Ascending aorta (tissue), 2 donors: Measurements from ENCODE around the gene ADCY7. TPM values are rescaled to one million over a fixed set of nuclear protein-coding genes. Genes with fewer than 3 reads are reported as not detected.

Experiments used
- DNase-seq, 2 donors: peaks; one replicate each; pipeline ENCODE4 v3.0.0-alpha.2; 2019; ENCODE audit warnings: low spot score in 2 of 2
- H3K27ac ChIP-seq, 2 donors: fragments of 200-600 bp; sonication (generic); one replicate each; pipeline ENCODE4 v1.5.1; 2016 to 2017; ENCODE audit warnings: mild to moderate bottlenecking in 1 of 2
- H3K27me3 ChIP-seq: fragments of 200-600 bp; sonication (generic); one replicate; pipeline ENCODE4 v1.5.1; 2017
- H3K36me3 ChIP-seq, 2 donors: fragments of 200-600 bp; sonication (generic); one replicate each; pipeline ENCODE4 v1.5.1; 2016
- H3K4me1 ChIP-seq, 2 donors: fragments of 200-600 bp; sonication (generic); one replicate each; pipeline ENCODE4 v1.5.1; 2016 to 2017; ENCODE audit warnings: mild to moderate bottlenecking in 1 of 2
- H3K4me3 ChIP-seq, 2 donors: fragments of 200-600 bp; sonication (generic); one replicate each; pipeline ENCODE4 v1.5.1; 2016 to 2017; ENCODE audit warnings: mild to moderate bottlenecking in 1 of 2
- H3K9me3 ChIP-seq, 2 donors: fragments of 200-600 bp; sonication (generic); one replicate each; pipeline ENCODE4 v1.5.1; 2016
- intact Hi-C: fragments of 100-400 bp; cut with DNase I; formaldehyde crosslinking; loops from one replicate; pipeline ENCODE4 v1.15.1; 2023
- total RNA-seq: library from RNA; depleted of rRNA; stranded (reverse); fragments of >200 nt; gene quantifications from one replicate; pipeline ENCODE4 v1.1.0, GENCODE V29; 2016
- TF ChIP-seq, protein P1 (sequence below), 3 experiments: fragments of 200-600 bp in 2 of 3; fragments of 450-650 bp in 1 of 3; sonication (generic) in 2 of 3; IDR thresholded peaks; one replicate each; pipeline ENCODE4 v1.5.1; 2016 to 2019; ENCODE audit warnings: antibody characterized with exemption in 3 of 3, mild to moderate bottlenecking in 1 of 3, moderate library complexity in 1 of 3

Gene ADCY7
- total RNA-seq, 1 donor from 2014 or later = 8.2 TPM

GRCh38 chr16:50267151-50267631 lies 840 bp downstream of the ADCY7 start:
- H3K27ac ChIP-seq = peak overlapping the region; percentile 35 to 47
- TF ChIP-seq, protein P1, sequence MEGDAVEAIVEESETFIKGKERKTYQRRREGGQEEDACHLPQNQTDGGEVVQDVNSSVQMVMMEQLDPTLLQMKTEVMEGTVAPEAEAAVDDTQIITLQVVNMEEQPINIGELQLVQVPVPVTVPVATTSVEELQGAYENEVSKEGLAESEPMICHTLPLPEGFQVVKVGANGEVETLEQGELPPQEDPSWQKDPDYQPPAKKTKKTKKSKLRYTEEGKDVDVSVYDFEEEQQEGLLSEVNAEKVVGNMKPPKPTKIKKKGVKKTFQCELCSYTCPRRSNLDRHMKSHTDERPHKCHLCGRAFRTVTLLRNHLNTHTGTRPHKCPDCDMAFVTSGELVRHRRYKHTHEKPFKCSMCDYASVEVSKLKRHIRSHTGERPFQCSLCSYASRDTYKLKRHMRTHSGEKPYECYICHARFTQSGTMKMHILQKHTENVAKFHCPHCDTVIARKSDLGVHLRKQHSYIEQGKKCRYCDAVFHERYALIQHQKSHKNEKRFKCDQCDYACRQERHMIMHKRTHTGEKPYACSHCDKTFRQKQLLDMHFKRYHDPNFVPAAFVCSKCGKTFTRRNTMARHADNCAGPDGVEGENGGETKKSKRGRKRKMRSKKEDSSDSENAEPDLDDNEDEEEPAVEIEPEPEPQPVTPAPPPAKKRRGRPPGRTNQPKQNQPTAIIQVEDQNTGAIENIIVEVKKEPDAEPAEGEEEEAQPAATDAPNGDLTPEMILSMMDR (IDR thresholded peaks at IDR 0.05) = no peak
- H3K9me3 ChIP-seq = no peaks in the 10 kb centered on the region
- DNase-seq = no peak
- H3K4me3 ChIP-seq = peak overlapping the region in 1 of 2 donors; percentile 69
- peaks cover 8 to 18% of the 10 kb centered on the region in 2 donors for H3K4me1 ChIP-seq
- no peaks in the 10 kb centered on the region for H3K36me3 ChIP-seq
- intact Hi-C loops = no loop called here
- no peaks in the 10 kb centered on the region for H3K27me3 ChIP-seq

DNA sequence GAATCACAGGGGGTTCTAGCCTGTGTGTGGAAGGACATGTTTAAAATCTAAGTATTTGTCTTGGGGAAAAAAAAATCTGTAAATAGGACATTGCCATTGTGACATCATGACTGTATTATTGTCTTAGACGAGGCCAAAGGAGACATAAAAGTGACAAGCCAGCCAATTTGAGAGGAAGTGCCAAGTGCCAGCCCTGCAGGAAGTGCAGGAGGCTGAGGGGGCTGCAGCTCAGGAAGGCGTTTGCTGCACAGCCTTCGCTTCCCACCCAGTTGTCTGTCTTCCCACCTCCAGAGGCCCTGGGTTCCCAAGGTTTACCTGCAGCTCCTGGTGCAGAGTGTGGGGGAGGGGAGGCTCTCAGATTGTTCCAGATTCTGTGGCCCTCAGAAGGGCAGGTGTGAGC lies 1.3 kb downstream of the ADCY7 start:
- intact Hi-C loops = no loop called here
- no peaks in the 10 kb centered on the region for H3K36me3 ChIP-seq
- H3K9me3 ChIP-seq = no peaks in the 10 kb centered on the region
- peak overlapping the region in 1 of 2 donors; percentile 47 for H3K27ac ChIP-seq
- H3K4me1 ChIP-seq = peaks cover 8 to 18% of the 10 kb centered on the region in 2 donors
- peak overlapping the region in 1 of 2 donors; percentile 69 for H3K4me3 ChIP-seq
- TF ChIP-seq, protein P1 (IDR thresholded peaks at IDR 0.05) = no peak
- no peaks in the 10 kb centered on the region for H3K27me3 ChIP-seq
- no peak for DNase-seq

- intact Hi-C loops = no loop called here
- TF ChIP-seq, protein P1 (IDR thresholded peaks at IDR 0.05) = no peak
- DNase-seq = no peak
Measured at GRCh38 chr16:50268352-50268751, 2.0 kb downstream of the ADCY7 start.

DNA sequence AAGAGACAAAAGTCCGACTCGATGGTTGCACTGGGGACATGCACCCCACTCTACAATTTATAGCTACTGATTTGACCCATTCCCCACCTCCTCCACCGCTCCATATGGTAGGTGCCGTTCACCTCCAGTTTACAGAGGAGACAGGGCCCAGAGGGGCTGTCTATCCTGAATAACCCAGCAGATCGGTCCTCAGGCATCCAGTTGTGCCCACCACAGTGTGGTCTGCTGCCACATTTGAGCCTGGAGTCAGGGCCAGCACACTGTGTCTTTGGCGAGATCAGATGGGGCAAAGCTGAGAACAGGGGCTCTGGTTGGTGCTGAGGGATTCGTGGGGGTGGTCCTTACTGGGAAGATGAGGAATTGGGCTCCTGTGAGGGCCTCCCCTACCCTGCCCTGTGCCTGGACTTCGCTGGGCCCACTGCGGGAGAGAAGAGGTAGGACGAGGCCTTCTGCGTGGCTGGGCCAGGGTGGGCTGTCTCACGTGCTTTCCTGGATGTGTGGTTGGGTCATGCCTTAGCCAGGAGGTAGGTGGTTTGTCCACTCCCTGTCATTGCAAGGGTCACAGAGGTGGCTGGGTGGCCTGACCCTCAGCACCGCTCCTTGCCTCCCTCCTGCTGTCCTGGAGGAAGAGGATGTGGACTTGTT lies 2.8 kb downstream of the ADCY7 start:
- Histone ChIP-seq H3K27ac (no peak overlapping the region), H3K9me3 (no peaks in the 10 kb centered on the region), H3K4me1 (peaks cover 8 to 18% of the 10 kb centered on the region in 2 donors), H3K36me3 (no peaks in the 10 kb centered on the region), H3K4me3 (no peak overlapping the region), H3K27me3 (no peaks in the 10 kb centered on the region)
- intact Hi-C loops = no loop called here
- TF ChIP-seq, protein P1 (IDR thresholded peaks at IDR 0.05) = no peak
- DNase-seq = no peak

More at GRCh38 chr16:50268352-50268751, 2.0 kb downstream of the ADCY7 start:
- no peaks in the 10 kb centered on the region for H3K36me3 ChIP-seq
- peaks cover 8 to 18% of the 10 kb centered on the region in 2 donors for H3K4me1 ChIP-seq
- H3K27ac ChIP-seq = no peak overlapping the region
- no peaks in the 10 kb centered on the region for H3K9me3 ChIP-seq
- no peak overlapping the region for H3K4me3 ChIP-seq
- no peaks in the 10 kb centered on the region for H3K27me3 ChIP-seq

DNA sequence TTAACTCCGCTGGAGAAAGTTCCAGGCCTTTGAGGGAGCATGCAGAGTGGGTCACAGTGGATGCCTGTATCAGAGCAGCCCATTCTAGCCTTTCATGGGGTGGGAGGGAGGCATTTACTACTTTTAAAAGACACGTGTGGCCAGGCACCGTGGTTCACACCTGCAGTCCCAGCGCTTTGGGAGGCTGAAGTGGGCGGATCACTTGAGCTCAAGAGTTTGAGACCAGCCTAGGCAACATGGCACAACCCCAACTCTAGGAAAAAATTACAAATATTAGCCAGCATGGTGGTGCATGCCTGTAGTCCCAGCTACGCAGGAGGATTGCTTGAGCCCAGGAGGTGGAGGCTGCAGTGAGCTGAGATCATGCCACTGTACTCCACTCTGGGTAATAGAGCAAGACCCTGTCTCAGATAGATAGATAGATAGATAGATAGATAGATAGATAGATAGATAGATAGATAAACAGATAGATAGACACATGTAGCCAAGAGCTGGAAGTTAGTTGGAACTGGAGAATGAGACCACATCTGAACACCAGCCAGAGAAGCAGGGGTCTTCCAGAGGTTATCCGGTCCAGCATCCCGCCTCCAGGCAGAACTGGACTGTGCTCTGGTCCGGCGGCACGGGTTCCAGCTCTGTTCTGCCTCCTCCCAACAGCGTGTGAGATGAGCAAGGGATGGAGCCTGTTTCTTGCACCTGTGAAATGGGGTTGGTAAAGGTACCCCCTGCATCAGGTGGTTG lies 3.6 kb downstream of the ADCY7 start:
- H3K36me3 ChIP-seq = no peaks in the 10 kb centered on the region
- no peaks in the 10 kb centered on the region for H3K27me3 ChIP-seq
- intact Hi-C loops = no loop called here
- peaks cover 8 to 18% of the 10 kb centered on the region in 2 donors for H3K4me1 ChIP-seq
- no peak overlapping the region for H3K4me3 ChIP-seq
- no peak overlapping the region for H3K27ac ChIP-seq
- H3K9me3 ChIP-seq = no peaks in the 10 kb centered on the region
- TF ChIP-seq, protein P1 (IDR thresholded peaks at IDR 0.05) = no peak
- no peak for DNase-seq
